Upper lobe of left lung (tissue), 4 donors: ENCODE results near the gene CCDC136.

Source experiments
- EP300 ChIP-seq, 4 donors: sonication (generic); formaldehyde crosslinking; IDR thresholded peaks; one replicate each; pipeline ENCODE4 v1.5.1; 2017; ENCODE audit warnings: antibody characterized with exemption in 4 of 4, control low read depth in 2 of 4
- POLR2A ChIP-seq, 4 donors: fragments of 450-650 bp; IDR thresholded peaks; one replicate each; pipeline ENCODE4 v1.5.1; 2016 to 2017; ENCODE audit warnings: antibody characterized with exemption in 4 of 4, mild to moderate bottlenecking in 2 of 4
- POLR2AphosphoS5 ChIP-seq, 2 donors: sonication (generic); formaldehyde crosslinking; IDR thresholded peaks; one replicate each; pipeline ENCODE4 v1.5.1; 2017; ENCODE audit warnings: antibody characterized with exemption in 2 of 2
- TF ChIP-seq, protein P1 (sequence below), 6 experiments: fragments of 450-650 bp in 4 of 6; fragments of 200-600 bp in 2 of 6; sonication (generic) in 2 of 6; IDR thresholded peaks; one replicate each; pipeline ENCODE4 v1.5.1; 2016 to 2019; ENCODE audit warnings: antibody characterized with exemption in 6 of 6

DNA sequence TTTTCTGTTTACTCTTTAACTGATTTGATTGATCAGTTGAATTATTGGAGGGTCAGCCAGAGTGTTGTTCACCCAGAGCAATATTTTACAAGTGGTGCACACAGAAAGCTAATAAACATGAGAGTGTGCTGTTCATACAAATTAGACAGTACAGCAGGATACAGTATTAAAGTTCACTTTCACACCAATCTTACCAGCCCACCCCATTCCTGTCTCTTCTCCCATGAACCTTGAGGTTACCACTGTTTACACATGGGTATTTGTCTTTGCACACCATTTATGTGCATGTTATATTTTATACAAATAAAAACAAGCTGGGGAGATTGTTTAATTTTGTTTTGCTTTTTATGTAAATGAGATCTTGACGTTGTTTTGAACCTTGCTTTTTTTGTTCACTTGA is 46.1 kb upstream of the CCDC136 start:
- TF ChIP-seq, protein P1, sequence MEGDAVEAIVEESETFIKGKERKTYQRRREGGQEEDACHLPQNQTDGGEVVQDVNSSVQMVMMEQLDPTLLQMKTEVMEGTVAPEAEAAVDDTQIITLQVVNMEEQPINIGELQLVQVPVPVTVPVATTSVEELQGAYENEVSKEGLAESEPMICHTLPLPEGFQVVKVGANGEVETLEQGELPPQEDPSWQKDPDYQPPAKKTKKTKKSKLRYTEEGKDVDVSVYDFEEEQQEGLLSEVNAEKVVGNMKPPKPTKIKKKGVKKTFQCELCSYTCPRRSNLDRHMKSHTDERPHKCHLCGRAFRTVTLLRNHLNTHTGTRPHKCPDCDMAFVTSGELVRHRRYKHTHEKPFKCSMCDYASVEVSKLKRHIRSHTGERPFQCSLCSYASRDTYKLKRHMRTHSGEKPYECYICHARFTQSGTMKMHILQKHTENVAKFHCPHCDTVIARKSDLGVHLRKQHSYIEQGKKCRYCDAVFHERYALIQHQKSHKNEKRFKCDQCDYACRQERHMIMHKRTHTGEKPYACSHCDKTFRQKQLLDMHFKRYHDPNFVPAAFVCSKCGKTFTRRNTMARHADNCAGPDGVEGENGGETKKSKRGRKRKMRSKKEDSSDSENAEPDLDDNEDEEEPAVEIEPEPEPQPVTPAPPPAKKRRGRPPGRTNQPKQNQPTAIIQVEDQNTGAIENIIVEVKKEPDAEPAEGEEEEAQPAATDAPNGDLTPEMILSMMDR (IDR thresholded peaks at IDR 0.05): no peak
- TF ChIP-seq POLR2A (IDR thresholded peaks at IDR 0.05) (no peak), EP300 (IDR thresholded peaks at IDR 0.05) (no peak), POLR2AphosphoS5 (IDR thresholded peaks at IDR 0.05) (no peak)
